ACHN (cell line): Measurements from ENCODE around the gene CD46.

Experiments
- DNase-seq: peaks from one replicate; pipeline ENCODE4 v3.0.0-alpha.2; 2015
- in situ Hi-C: cut with HindIII; loops from 2 replicates; pipeline ENCODE4 v1.10.0; 2017; ENCODE audit warnings: low sequenced_read_pairs, low pct_ligation_motif_present, low pct_unique_long_range_greater_than_20kb

The CD46 gene

DNA sequence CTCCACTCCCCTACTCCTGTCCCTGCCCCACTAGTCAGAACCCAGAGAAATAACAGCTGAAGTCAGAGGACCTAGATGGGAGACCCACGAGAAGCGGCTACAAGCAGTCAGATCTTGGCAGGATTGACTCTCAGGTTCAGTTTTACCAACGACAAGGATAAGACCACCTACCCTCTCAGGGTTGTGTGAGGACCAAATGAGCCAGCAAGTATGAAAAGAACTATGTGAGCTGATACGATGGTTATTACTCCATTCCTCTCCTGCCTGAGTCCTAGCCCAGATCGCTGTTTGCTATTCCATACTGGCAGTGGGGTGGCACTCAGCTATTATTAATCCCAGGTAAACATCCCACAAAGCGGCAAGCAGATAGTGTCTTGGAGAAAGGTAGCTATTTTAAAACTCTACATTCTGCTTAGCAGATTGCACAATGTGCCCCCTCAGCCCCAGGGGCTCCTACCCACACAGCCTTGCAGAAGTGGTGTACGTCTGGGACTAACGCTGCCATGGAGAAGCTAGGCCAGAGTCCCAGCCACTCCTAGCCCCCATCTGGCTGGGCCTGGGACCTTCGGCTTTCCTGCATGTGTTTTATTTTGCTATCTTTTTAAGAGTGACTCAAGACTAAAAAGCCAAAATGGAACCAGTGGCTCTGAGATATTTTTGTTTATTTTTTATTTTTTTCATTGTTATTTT lies 58.9 kb downstream of the CD46 start:
- in situ Hi-C loops = no loop called here
- no peak for DNase-seq

DNA sequence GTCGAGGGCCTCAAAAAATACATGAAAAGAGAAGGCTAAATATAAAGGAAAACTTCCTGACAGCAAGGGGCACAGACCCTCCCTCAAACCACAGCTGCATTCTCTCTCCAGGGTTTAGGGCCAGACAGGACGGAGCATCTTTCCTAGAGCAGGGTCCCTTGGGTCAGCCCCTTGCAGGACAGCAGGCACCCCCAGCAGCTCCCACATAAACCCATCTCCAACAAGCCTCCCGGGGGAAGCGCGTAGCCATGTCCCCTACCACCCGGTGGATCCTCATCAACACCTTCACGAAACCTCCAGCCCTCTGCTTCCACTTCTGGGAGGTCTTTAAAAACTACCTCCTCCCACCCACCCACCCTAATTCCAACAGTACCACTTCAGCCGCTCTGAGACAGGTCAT lies 59.5 kb downstream of the CD46 start:
- in situ Hi-C loops = no loop called here
- DNase-seq = no peak

DNA sequence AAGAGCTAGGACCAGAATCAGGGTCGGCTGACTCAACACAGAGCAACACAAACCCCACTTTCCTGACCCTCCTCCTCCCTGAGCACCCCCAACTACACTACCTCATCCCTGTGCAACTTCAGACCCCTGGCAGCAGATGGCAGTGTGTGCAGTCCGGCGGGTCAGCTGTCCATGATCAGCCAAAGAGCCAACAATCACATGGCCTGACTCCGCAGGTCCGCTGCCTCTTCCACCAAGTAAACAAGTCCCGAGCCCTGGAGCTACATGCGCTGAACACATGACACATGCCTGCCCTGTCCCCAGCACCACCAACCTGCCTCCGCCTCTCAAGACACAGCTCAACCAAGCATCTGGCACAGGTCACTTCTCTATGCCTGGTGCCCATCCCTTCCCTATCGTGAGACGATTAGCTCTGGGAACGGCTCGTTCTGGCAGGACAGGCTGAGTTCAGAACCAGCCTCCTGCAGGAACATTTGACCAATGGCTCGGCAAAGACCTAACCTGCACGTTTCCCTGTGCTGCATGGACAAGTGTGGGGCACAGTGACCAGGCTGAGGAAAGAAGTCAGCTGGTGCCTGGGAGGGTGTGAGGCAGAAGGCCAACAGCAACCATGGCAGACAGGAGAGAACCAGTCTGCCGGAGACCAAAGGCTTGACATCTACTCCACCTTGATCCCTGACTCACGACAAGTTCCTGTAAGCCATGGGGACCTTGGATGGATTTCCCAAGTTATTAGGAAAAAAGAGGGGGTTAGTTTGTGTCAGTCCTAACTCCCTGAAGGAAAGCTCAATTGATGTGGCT lies 60.3 kb downstream of the CD46 start:
- in situ Hi-C loops = no loop called here
- DNase-seq = peak; percentile 31

GRCh38 chr1:207812778-207813511 lies 61.1 kb downstream of the CD46 start:
- DNase-seq = no peak
- in situ Hi-C loops = no loop called here

- no peak for DNase-seq
- in situ Hi-C loops = no loop called here
Measured at GRCh38 chr1:207813512-207813881, 61.6 kb downstream of the CD46 start.

- DNase-seq = no peak
- in situ Hi-C loops = no loop called here
Measured at GRCh38 chr1:207813946-207814345, 62.1 kb downstream of the CD46 start.

- in situ Hi-C loops = no loop called here
- DNase-seq = no peak
Measured at GRCh38 chr1:207814469-207814868, 62.6 kb downstream of the CD46 start.

GRCh38 chr1:207815466-207815865 lies 63.6 kb downstream of the CD46 start:
- DNase-seq = no peak
- in situ Hi-C loops = no loop called here

DNA sequence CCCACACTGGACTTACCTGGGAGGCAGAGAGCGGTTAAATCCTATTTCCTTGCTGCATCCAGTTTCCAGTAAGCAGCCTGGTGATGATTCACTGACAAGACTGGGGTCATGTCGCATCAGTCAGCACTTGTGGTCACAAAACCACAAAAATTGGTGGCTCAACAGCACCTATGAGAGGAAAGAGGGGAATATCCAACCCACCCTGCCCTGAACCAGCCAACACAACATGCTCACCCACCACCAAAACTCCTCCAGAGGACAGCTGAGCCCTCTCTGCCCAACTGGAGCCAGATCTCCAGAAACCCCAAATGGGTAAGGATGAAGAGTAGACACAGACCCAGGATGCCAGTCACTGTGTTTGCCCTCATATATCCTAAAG lies 64.0 kb downstream of the CD46 start:
- in situ Hi-C loops = no loop called here
- peak; percentile 24 for DNase-seq

DNA sequence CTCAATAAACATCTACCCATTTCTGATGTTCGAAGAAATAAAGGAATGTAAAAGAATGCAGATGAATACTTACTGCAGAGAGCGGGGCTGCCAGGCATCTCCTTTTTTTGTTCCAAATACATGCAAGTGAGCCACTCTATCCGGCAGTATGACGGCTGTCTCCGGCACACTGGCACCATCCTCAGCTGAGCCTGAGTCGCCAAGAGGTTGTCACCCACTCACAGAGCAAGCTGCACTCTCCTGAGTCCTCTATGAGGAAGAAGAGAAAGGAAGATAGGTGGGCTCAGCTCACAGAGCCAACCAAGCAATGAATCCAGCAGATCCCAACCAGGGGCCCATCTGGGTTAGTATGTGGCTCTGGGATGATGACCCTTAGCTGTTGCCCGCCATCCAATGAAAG lies 65.3 kb downstream of the CD46 start:
- in situ Hi-C loops = no loop called here

DNA sequence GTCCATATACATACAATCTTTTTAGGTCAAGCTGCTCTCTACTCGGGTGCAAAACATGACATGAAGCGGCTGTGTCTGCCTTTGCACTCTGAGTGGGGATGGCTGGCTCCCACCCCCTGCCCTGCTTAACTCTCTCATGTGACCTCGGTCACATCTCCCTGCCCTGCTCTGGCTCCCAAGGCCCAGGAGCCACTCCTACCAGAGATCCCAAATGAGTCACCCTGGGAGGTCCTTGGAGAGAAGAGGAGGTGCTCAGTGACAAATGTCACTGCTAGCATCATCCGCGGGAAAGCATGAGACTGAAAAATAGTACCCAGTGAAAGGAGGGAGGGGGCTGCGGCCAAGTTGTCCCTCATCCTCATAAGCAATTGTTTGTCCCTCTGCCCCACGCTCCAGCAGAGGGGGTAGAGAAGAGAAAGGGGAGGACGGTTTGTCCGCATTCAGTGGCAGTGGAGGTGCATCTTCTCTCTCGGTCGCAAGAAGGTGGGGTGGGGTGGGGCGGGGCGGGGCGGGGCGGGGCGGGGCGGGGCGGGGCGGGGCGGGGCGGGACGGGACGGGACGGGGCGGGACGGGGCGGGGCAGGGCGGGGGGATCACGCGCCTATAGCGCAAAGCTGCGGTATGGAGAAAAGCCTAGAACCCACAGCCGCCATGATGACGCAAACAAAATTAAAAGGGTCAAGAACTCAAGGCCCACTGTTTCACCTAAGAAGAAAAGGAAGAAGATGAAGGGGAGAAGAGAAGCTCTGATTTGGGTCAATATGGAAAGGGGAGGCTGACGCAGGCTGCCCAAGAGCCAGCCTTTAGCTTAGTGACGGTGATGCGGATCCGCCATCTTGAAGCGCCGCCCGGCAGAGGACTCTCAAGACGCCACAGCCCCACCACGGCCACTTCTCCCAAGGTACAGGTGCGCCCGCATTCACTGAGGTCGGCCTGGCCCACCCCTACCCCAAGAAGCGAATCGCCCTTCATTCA lies 66.2 kb downstream of the CD46 start:
- in situ Hi-C loops = no loop called here

More for the DNA sequence above, 65.3 kb downstream of the CD46 start:
- no peak for DNase-seq

GRCh38 chr1:207818971-207819451 lies 67.2 kb downstream of the CD46 start:
- DNase-seq = no peak
- in situ Hi-C loops = no loop called here

More for the DNA sequence above, 66.2 kb downstream of the CD46 start:
- no peak for DNase-seq

GRCh38 chr1:207820568-207821463 lies 69.0 kb downstream of the CD46 start:
- in situ Hi-C loops = no loop called here
- no peak for DNase-seq

- no peak for DNase-seq
- in situ Hi-C loops = no loop called here
Measured at GRCh38 chr1:207821464-207822045, 69.7 kb downstream of the CD46 start.

DNA sequence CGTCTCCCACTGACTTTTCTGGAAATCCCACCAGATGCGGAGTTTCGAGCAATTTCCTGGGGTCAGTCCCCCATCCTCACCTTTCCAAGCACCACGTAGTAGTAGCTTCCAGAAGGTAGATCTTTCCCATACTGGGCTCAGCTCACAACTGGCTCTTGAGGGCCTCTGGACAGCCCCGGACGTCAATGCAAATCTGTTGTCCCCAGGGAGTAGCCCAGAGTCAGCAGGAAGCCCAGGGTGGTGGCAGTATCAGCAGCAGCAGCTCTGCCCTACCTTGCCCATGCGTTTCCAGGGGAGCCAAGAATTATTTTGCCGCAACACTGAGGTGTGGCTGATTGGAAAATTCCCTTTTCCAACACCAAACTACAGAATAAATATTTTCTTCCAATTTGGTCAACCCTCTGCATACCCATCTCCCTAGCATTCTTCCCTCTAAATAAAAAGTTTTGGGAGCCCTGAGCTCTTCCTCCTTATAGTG lies 70.3 kb downstream of the CD46 start:
- in situ Hi-C loops = no loop called here

DNA sequence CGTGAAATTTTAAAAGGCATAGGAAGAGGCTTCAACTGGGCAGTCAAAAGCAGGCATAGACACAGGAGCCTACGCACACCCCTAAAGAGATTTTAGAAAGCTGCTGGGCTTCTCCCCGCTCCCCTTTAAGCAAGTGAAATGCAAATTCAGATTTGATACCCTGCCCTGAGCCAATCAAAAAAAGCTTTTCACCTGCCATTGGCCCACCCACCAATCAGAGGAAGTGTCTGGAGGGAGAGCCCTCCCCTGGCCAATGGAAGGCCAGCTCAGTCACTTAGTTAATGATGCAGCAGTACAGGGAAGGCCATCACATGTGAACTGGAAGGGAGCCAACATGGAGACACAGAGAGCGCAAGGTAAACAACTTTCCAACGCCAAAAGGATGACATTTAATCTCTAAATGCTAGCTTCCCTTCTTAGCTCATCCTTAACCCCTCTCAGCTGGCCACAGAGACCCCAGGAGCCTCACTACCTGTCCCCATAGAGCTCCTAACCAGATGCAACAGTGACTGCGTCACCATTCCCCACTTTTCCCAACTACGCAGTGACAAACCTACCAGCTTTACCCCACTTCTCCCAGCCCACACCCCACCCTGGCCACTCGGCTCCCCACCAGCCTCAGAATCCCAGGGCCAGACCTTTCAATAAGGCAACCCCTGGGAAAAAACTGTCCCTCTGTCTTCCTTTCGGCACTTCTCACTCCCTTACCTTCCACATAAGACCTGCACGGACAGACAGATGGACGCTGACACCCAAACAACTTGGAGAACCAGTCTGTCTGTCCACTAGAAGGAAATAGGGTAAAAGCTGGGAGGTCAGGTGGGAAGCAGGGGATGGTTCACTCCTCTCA lies 71.0 kb downstream of the CD46 start:
- peak; percentile 97 for DNase-seq
- in situ Hi-C loops = no loop called here

More for the DNA sequence above, 70.3 kb downstream of the CD46 start:
- no peak for DNase-seq
